LoVo (cell line): Measurements from ENCODE around the gene LENEP.

Experiments
- DNase-seq: peaks from one replicate; pipeline ENCODE4 v3.0.0-alpha.2; 2016; ENCODE audit warnings: low spot score

LENEP gene, protein sequence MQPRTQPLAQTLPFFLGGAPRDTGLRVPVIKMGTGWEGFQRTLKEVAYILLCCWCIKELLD

DNA sequence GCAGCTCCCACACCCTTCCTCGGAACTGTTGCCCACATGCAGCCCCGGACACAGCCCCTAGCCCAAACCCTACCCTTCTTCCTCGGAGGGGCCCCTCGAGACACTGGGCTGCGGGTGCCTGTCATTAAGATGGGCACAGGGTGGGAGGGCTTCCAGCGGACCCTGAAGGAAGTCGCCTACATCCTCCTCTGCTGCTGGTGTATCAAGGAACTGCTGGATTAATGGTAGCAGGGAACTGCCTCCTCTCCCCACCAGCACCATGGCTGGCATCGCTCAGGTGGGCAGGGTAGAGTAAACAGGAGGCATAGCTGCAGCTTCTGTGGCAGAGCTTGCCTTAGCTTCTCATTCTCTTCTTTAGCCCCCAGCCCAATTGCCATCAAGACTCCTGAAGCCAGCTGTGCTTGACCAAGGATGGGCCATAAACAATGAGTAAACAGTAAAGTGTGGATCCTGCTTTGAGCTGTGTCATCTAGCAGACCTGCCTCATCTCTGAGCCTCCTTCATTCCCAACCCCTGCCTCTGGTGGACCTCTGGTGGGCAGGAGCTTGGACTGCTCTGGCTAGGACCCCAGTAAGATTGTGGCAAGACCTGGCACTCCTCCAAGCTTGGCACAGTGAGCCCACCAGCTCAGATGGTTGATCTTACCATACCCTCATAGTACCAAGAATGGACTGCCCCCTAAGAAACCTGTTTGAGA, at the start of gene LENEP:
TSS of gene LENEP (plus strand) at position 15 of the 697 bp plus-strand sequence. CDS start at position 37, 22 bp downstream.
- no peak for DNase-seq

DNA sequence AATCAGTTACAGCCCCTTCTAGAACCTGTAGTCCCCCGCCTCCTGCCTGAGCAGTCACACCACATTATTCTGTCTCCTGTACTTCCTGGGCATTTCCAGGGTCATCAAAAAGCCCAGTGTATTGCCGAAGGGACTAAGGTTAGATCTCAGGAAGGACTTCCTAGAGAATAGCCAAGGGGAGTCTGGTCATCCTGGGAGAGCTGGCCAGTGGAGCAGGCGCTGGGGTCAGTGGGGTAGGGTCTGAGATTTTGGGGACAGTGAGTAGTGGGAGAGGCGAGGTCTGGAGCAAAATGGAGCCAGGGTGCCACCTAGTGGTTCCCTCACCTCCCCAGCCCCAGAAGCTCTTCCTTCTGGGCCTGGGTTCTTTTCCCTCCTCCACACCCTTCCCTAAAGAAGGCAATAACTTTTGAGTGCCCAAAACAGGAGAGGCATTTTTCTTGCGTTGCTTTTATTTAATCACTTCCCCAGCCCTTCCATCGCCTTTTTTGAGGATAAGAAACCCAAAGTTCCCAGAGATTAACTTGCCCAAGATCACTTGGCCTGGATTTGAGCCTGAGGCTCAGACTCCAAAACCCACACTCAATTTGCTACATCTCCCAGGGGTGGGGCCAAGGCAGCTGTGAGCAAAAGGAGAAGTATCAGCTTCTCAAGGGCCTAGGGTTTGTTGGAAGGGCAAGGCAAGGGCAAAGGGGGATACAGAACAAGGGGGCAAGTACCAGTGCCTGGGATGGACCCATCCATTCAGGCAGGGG, 49.6 kb upstream of the LENEP start:
- DNase-seq, result peak; percentile 26

DNA sequence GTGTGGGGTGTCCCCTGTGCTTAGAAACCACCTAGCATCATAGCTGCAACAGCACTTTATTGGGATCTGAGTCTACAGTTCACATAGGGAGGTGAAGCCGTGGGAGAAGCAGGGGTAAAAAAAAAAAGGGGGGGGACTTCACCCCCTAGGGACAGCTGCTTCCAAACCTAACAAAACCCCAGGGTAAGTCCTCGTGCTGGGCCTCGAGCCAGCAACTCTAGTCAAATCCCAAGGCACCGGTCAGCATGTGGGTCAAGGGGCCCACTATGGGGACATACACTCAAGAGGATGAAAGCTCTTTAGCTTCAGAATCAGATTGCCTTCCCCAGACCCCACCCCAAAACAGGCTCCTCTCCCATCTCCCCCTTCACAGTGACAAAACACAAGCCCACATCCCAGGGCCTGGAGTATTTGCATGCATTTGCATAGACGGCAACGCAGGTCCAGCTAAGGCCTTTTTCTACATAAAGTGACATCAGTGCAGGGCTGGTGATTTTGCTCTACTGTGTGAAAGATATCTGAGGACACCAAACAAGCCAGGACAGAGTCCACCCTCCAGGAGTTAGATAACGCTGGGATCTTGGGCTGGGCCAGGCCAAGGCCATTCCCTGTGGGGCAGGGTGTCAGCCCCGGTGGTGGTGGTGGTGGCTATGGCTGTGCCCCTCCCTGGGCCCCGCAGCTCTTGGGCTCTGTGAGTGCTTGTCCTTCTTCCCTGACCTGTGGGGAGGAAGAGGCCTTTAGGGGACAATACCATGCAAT, 48.8 kb upstream of the LENEP start:
- no peak for DNase-seq

DNA sequence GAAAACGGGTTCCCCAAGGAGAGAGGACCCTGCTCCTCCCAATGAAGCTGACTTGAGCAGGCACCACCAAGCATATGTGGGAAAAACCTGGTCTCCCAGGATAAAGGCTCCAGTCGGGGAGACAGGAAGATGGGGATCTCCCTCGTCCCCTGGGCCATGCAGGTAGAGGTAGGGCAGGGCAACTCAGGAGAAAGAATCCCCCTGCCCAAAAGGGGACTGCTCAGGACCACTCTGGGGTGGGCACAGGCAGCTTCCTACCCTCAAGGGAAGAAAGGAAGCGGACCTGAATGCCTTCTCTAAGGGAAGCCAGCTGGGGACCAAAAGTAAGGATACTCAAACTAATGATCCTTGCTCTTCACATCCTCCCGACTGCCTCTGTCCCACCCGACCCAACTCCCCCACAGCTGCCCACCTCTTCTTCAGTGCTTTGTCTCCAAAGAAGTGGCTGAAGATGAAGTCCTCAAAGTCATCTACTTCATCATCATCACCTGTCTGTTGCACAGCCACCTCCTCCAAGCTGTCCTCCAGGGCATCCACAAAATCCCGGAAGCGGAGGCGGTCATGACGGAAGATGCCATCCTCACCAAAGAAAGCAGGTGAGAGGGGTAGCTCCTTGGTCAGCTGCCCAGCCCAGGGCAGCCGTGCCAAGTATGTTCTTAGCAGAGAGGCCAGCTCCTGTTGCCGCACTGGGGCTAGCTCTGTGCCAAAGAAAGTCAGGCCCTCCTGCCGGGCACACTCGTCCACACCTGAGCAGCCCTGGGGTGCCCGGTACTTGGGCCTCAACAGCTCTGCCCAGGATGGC, 48.0 kb upstream of the LENEP start:
- DNase-seq, result no peak

DNA sequence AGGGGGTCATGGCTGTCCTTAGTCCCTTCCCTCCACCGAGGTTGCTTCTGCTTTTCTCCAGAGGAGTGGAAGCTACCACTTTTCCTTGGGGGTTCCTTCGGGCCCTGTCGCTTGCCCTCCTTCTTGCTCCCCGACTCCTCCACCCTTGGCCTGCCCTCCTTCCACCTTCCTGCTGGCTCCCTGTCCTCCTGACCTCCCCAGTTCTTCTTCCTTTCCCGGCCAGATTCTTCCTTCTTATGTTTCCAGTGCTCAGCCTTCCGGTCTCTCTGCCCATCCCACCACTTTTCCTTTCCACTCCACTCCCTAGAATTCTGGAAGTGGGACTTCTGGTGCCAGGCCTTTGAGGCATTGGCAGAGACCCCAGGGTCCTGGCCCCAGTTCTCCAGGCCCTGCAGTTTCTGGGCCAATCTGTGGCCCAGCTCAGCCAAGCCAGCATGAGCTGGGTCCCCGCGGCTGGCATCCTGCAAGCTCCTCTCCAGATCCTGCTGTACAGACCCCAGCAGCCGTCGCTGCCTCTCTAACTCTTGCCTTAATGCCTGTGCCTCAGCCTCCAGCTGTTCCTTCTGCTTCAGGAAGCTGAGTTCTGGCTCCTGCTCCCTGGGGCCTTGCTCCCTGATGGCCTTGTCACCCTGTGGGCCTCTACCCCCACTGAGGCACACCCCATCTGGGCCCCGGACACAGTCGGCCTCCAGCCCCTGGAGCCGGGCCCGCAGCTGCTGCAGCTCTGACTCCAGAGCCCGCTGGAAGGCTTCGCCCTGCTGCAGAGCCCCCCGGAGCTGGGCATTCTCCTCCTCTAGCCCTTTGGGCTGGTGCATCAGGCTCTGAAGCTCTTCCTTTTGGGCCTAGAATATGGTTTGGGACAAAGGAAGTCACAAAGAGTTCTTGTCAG, 47.2 kb upstream of the LENEP start:
- no peak for DNase-seq

DNA sequence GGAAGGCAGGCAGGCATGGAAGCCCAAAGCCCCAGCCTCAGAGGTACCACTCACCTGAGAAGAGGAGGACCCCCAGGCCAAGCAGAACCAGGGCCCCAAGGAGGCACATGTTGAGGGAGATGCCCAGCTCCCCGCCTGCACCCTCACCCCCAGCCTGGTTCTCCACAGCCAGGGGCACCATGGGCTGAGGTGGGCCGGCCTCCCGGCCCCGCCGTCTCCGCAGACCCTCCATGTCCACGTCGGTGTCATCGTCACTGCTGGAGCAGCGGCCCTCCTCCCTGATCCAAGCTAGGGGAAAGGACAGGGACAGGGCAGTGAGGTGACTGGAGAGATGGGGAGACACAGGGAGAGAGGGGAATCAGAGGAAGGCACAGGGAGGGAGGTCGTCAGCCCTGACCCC, 45.3 kb upstream of the LENEP start:
- DNase-seq, result no peak

DNA sequence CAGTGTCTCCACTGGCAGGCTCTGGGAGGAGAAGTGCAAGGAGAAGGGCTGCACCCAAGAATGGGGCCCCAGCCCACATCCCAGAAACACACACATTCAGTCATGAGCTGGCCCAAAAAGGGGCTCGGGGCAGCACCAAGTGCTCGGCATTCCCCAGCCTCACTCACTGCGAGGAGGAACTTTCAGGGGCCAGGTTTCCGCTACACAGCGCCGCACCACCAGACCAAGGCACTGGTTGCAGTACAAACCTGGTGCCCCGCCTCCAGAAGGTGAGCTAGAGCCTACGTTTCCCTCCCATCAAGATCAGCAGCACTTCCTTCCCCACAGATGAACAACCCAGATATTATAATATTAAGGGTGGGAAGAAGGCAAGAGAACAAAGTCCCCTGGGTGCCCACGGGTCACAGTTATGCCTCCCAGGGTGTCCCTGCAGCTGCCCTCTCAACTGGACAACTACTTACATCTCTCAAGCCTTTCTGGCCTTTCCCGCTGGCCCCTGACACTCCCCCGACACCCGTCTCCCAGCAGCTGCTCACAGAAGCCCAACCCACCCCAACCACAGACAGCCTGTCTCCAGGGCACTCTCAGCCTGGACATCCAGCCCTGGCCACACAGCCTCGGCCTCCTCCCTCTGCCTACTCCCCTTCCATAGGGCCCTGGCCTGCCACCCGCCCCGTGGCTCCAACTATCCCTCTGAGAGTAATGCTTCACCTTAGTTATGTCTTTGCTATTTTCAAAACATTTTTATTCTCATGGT, 41.3 kb upstream of the LENEP start:
- no peak for DNase-seq

DNA sequence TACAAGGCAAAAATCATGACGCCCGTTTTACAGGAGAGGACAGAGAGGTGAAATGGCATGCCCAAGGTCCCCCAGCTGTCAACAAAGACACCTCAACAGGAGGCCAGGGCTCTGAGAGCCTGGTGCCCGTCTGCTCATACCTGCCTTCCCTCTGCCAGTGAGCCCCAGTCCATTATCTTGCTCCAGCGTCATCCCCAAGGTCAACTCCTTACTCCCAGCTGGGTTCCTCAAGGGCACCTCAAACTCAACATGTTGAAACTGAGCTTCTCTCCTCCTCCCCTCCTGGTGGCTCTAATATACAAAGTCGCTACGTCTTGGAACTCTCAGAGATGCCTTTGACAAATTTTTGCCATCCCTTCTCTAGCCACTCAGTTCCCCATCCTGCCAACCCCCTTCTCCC, 40.7 kb upstream of the LENEP start:
- no peak for DNase-seq

DNA sequence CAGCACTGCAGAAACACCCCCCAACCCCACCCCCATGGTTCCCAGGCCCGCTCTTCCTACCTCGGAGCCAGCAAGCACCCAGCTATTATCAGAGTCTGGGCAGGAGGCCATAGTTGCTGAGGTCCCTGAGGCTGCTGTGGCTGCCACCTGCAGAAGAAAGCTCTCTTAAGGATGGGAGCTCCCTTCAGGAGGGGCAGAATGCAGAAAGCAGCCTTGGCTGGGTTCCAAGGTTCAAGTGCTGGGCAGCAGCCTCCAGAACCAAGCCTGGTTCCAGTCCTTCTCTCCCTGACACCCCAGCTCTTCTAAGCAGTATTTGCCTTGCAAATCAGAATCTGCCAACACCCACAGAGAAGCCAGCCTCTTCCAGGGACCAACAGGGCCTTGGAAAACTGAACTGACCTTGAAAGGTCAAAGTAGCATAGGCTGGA, 39.8 kb upstream of the LENEP start:
- no peak for DNase-seq

DNA sequence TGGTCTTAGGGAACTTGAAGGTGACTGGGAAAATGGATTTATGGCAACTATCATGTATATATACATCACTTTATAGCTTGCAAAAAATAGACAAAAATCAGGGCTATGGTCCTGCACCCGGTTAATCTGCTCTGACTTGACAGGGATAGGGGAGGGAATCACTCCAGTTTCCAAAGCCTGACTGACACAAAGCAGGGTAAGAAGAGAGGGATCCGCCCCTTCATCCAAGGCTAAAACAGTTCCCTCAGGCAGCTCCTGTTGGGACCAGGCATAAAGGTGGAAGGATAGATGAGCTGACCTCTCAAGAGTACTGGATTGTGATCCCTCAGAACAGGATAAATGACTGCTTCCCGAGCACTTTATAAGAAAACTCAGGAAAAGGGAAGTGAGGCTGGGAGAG, 38.8 kb upstream of the LENEP start:
- DNase-seq, result no peak

DNA sequence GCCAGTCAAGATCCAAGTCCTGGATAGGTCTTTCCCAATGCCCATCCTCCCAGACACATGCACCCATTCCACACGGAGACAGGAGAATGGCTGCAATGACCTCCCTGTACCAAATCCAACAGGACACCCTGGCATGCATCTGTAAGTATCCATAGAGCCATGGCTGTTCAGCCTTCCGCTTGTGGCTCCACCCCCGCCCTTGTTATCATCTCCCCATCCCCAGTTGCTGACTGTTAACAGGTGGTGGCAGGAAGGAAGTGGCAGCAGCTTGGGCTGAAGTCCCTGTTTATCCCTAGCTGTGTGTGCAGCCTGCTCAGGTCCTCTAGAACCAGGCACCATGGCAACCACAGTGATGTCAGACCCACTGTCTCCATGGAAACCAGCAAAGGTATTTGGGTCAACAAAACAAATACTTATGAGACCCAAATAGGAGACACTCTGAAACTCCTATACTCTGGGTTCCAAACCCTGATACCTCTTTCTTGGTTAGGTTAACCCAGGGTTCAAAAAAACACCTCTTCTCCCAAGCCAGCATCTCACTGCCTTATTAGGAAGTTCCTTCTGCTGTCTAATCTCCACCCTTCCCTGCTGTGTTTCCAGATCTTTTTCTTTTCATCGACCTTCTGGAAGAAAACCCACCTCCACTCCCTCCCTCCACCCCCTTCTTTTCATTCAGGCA, 38.2 kb upstream of the LENEP start:
- no peak for DNase-seq

DNA sequence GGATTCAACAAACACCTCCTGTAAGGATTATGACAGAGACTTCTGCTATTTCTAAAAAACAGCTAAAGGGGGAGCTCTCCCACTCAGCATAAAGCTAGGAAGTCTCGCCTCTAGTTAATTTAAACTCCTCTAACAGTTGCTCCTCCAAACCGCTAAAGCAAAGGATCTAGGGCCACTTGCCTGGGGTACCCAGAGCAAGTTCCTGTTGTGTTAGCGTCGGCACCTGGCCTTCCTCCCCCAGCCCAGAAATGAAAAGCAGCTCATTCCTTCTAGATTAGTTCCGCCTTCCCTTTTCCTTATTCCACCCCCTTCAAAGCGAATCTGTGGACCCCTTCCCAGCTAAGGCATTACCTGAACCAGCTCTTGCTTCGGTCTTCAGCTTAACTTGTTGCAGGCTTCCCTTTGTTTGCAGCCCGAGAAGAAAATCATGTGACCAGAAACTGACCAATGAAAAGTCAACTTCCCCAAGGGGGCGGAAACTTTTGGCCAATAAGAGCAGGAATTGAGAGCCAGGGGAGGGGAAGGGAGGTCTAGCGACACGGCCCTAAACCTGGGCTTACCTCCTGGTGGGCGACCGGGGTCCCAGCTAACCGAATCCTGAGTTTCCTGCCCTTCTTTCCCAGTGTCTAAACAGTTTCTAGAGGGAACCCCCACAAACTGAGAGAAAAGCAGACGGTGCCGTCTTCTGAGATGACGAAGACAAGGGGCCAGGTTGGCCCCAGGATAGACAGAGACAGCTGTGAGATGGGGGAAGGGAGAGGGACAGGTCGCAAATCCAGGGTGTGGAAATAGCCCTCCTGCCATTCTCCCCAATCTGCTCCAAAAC, 37.5 kb upstream of the LENEP start, which contains the start of gene PBXIP1:
TSS of gene PBXIP1 (minus strand) at position 382 of the 826 bp plus-strand sequence. CDS start 2,378 bp downstream, outside the sequence.
- DNase-seq, result peak; percentile 91

DNA sequence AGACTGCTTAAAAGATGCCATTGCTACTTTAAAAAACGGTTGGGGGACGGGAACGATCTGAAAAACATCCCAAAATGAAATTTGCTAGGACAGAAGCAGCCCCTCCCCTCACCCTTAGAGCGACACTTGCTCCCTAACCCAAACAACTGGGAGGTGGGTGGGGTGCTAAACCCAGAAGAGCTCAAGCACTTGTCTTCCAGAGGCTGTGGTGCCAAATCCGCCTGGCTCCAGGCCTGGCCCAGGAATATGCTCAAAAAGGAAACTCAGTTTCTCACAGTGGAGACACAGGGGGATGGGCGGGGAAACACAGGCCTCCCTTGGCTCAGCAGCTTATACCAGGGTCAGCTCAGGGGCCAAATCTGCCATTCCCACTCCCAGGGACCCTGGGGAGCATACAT, 36.8 kb upstream of the LENEP start:
- no peak for DNase-seq

DNA sequence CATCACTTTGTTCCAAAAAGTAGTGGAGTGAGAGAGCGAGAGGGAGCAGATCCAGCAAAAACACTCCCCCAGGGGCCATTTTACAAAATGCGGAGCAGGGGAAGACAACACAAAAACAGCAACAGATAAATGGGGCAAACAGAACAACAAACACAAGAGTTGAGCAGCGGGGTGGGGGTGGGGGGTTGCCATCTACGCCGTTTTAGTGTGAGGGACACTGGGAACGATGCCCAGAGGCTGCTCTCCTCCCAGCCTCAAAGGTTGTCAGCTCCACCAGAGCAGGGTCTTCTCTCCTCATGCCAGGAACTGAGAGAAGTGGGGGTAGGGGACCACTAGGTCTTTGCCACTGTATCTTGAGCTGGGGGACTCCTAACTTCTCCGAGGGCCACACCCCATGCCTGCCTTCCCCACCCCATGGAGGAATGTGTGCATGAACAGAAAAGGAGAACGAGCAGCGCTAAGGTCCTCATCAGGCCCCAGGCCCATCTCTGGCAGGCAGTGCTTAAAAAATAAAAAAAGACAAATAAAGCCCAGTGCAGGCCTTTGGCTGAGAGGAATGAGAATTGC, 36.2 kb upstream of the LENEP start:
- no peak for DNase-seq

DNA sequence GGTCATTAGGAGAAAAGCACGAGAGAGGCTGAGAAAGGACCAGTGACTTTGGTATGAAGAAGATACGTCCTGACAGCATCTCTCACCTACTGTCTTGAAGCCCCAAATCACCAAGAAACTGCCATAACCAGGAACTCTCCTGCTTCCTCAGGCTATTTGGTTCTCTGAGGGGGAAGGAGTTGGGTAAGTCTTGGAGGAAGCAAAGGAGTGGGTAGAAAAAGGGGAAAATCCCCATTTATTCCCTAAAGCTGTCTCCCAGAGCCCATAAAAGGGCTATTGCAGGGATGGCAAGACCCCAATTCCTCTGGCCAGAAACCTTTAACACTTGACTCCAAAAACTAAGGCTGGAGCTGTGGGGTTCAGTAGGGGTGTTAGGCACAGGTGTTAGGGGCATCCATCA, 35.4 kb upstream of the LENEP start:
- DNase-seq, result no peak

DNA sequence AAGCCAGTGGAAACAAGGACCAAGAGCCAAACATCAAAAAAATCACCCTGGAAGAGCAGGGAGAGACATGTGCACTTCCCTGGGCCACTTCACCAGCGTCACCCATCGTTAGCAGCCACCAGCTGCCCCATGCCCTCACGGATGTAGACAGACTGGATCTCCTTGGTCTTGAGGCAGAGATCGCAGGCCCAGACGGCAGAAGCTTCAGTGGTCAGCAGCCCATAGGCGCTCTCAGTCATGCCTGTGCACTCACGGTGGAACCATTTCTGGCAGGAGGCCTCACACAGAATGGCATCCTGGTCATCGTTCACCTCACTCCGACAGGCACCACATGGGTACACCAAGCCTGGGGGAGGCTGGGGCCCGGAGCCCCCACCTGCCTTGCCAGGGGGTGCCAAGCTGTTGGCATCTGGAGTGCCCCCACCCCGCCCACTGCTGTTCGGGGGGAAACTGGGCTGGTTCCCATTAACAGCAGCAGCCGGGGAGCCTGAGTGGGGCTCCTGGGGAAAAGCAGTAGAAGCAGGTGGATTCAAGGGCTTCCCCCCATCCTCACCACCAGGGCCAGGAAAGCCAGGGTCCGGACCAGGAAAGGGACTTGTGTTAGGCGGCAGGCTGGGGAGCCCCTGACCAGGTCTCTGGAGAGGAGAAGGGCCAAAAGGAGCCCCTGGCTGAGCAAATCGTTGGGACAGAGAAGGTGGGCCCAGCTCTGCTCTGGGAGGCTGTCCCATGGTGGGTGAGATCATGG, 34.5 kb upstream of the LENEP start:
- no peak for DNase-seq

DNA sequence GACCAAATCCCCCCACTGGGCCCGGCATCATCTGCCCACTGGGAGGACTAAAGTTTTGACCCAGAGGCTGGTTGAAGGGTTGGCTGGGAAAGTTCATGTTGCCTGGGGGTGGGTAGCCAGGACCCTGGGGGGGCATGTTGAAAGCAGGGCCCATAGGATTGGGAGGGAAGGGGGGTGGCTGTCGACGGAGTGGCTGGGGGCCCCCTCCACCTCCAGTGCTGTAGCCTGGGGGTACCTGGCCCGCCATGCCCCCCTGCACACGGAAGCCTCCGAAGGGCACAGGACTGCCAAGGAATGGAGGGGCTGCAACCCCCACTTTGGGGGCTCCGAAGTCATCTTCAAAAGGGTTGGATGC, 34.0 kb upstream of the LENEP start:
- DNase-seq, result no peak
